Heart right ventricle (tissue), 16 donors: ENCODE data around the gene GRK1. TPM values are rescaled to one million over a fixed set of nuclear protein-coding genes. Genes with fewer than 3 reads are reported as not detected.

Experiments used
- ATAC-seq, 8 donors: fragments of 200-7000 bp; cut with Tn5 transposase; one replicate each; pipeline ENCODE4 v1.9.1; 2020; ENCODE audit warnings: mild to moderate bottlenecking in 8 of 8, moderate library complexity in 8 of 8, moderate number of reproducible peaks in 1 of 8
- DNase-seq, 2 donors: peaks; one replicate each; pipeline ENCODE4 v3.0.0-alpha.2; 2020
- H3K27ac ChIP-seq, 10 donors: fragments of 200-600 bp; sonication (generic) in 2 of 10; one replicate each; pipeline versions ENCODE4 v1.5.0 to v1.8.0; 2020 to 2022; ENCODE audit warnings: mild to moderate bottlenecking in 3 of 10
- H3K27me3 ChIP-seq, 7 donors: fragments of 200-600 bp; one replicate each; pipeline ENCODE4 v1.8.0; 2021 to 2022; ENCODE audit warnings: mild to moderate bottlenecking in 2 of 7
- H3K36me3 ChIP-seq, 9 donors: fragments of 200-600 bp; sonication (generic) in 1 of 9; one replicate each; pipeline versions ENCODE4 v1.5.0 to v1.8.0; 2020 to 2022; ENCODE audit warnings: mild to moderate bottlenecking in 2 of 9
- H3K4me1 ChIP-seq, 9 donors: fragments of 200-600 bp; sonication (generic) in 1 of 9; one replicate each; pipeline versions ENCODE4 v1.5.0 to v1.8.0; 2020 to 2022; ENCODE audit warnings: mild to moderate bottlenecking in 4 of 9
- H3K4me3 ChIP-seq, 10 donors: fragments of 200-600 bp; sonication (generic) in 2 of 10; one replicate each; pipeline versions ENCODE4 v1.5.0 to v1.8.0; 2020 to 2022; ENCODE audit warnings: mild to moderate bottlenecking in 7 of 10, moderate library complexity in 2 of 10
- H3K9me3 ChIP-seq, 11 donors: fragments of 200-600 bp in 10 of 11; sonication (generic) in 2 of 11; one replicate each; pipeline versions ENCODE4 v1.5.0 to v1.8.0; 2013 to 2022; ENCODE audit warnings: mild to moderate bottlenecking in 2 of 11, control low read depth in 1 of 11, moderate library complexity in 1 of 11
- CTCF ChIP-seq, 9 donors: fragments of 200-600 bp; sonication (generic) in 2 of 9; IDR thresholded peaks; one replicate each; pipeline versions ENCODE4 v1.5.0 to v1.8.0; 2021 to 2022; ENCODE audit warnings: antibody characterized with exemption in 9 of 9, mild to moderate bottlenecking in 5 of 9, moderate library complexity in 1 of 9
- WGBS, 2 donors: extraction: QIAGEN DNeasy Blood & Tissue Kit; methylation state at CpG; one replicate each; pipeline ENCODE4 v1.1.7; 2013; ENCODE audit warnings: inconsistent platforms in 1 of 2; 5-methylcytosine and 5-hydroxymethylcytosine counted together
- intact Hi-C, 10 donors: fragments of 100-400 bp; cut with DNase I; formaldehyde crosslinking; loops; one replicate each; pipeline versions ENCODE4 v1.11.1 to v1.14.2; 2022
- polyA plus RNA-seq, 2 donors: library from polyadenylated mRNA; stranded (reverse); fragments of 200-250 nt; gene quantifications; one replicate each; pipeline ENCODE4 v1.2.3, GENCODE V29; 2013
- total RNA-seq, 10 donors: library from RNA; stranded (reverse); fragmentation: NEBNext Ultra II Directional in 3 of 10; extraction: Animal tissue kit (Norgen Biotek cat#: 25700) in 3 of 10; gene quantifications; one replicate each; pipeline versions ENCODE4 v1.2.1 to v1.2.4, GENCODE V29; 2021 to 2023
- donor health status: Arrhythmogenic right ventricular cardiomyopathy.
- donor health status: ischemic (EF 13 %, LVEDD 7.1; RV severe dilation, severe dysfunction).
- donor health status: healthy with polysubstance abuse.
- donor health status: DM: no; HTN: yes; CAD: no.
- donor health status: DM: no; HTN: no; CAD: no.
- donor health status: ischemic (EF 25% LVEDD 6.9; RV normal size, moderate dysfunction).
- donor health status: ischemic (EF 25% LVEDD 5.7; RV mildly dilated, moderate dysfunction).
- donor health status: healthy.
- donor health status: DM: yes; HTN: yes; CAD: no.
- donor health status: Ischemic cardiomyopathy.
- donor health status: ischemic (EF 35%, LVEDD 5.7; RV mildly dilated, moderate dysfunction).
- donor health status: nonischemic (EF 11% LVEDD 7.7; RV severe dilation, severe dysfunction).
- donor health status: DM: yes; HTN: yes; CAD: no.
- donor health status: PGD.
- donor health status: ischemic (EF 29% LVEDD 5.4; RV normal size, mild dysfunction).
- donor health status: nonischemic (EF 23%, LVEDD 6.1; RV moderate dilation, normal function).

GRK1 gene
- total and polyA plus RNA-seq, 12 donors = 0.01 to 0.79 (median 0.18) TPM; not detected in 4

GRCh38 chr13:113672002-113672651 lies 5.1 kb downstream of the GRK1 start:
- H3K4me1 ChIP-seq = no peaks in the 10 kb centered on the region
- 85 to 90% methylated on average over 18 of the region's 18 CpGs for WGBS, 2 donors
- H3K9me3 ChIP-seq = no peaks in the 10 kb centered on the region
- TF ChIP-seq CTCF (IDR thresholded peaks at IDR 0.05) = no peak
- no peak overlapping the region for H3K4me3 ChIP-seq
- intact Hi-C loops = no loop called here
- no peaks in the 10 kb centered on the region for H3K36me3 ChIP-seq
- DNase-seq (no peak), ATAC-seq (peak in 4 of 8 donors; percentile 8 to 59 (median 36))
- no peaks in the 10 kb centered on the region for H3K27me3 ChIP-seq
- H3K27ac ChIP-seq = no peak overlapping the region

GRCh38 chr13:113722921-113723320 lies 55.9 kb downstream of the GRK1 start:
- peaks cover 0 to 22% (median 12%) of the 10 kb centered on the region in 9 donors for H3K4me1 ChIP-seq
- DNase-seq (no peak), ATAC-seq (no peak)
- H3K27me3 ChIP-seq = no peaks in the 10 kb centered on the region
- peak overlapping the region in 1 of 10 donors; percentile 16 for H3K27ac ChIP-seq
- no peak overlapping the region for H3K4me3 ChIP-seq
- WGBS, 2 donors = 42 to 52% methylated on average over 9 of the region's 11 CpGs
- no peaks in the 10 kb centered on the region for H3K36me3 ChIP-seq
- H3K9me3 ChIP-seq = peaks cover 0 to 4% (median 0%) of the 10 kb centered on the region in 11 donors
- no peak for TF ChIP-seq CTCF (IDR thresholded peaks at IDR 0.05)
- intact Hi-C loops = no loop called here

- Histone ChIP-seq H3K36me3 (no peaks in the 10 kb centered on the region), H3K4me1 (peaks cover 0 to 22% (median 12%) of the 10 kb centered on the region in 9 donors), H3K27me3 (no peaks in the 10 kb centered on the region), H3K4me3 (no peak overlapping the region), H3K9me3 (peaks cover 0 to 4% (median 0%) of the 10 kb centered on the region in 11 donors), H3K27ac (peak overlapping the region in 1 of 10 donors; percentile 16)
- 76 to 79% methylated on average over 13 of the region's 13 CpGs for WGBS, 2 donors
- ATAC-seq (no peak), DNase-seq (no peak)
- intact Hi-C loops = no loop called here
- no peak for TF ChIP-seq CTCF (IDR thresholded peaks at IDR 0.05)
Measured at GRCh38 chr13:113723410-113724015, 56.5 kb downstream of the GRK1 start.

GRCh38 chr13:113724016-113724758 lies 57.2 kb downstream of the GRK1 start:
- Histone ChIP-seq H3K9me3 (peaks cover 0 to 4% (median 0%) of the 10 kb centered on the region in 11 donors), H3K4me1 (peaks cover 0 to 24% (median 12%) of the 10 kb centered on the region in 9 donors), H3K27me3 (peaks cover 0 to 4% (median 0%) of the 10 kb centered on the region in 7 donors), H3K27ac (peak overlapping the region in 9 of 10 donors; percentile 56 to 91 (median 81)), H3K4me3 (peak overlapping the region in 9 of 10 donors; percentile 31 to 65 (median 53)), H3K36me3 (no peaks in the 10 kb centered on the region)
- intact Hi-C loops = no loop called here
- WGBS, 2 donors = 69 to 81% methylated on average over 30 of the region's 30 CpGs
- DNase-seq (no peak), ATAC-seq (peak in 6 of 8 donors; percentile 4 to 31 (median 8))
- TF ChIP-seq CTCF (IDR thresholded peaks at IDR 0.05) = no peak
